HepG2 (cell line): ENCODE data around the gene TMEM108. TPM values are rescaled to one million over a fixed set of nuclear protein-coding genes. Genes with fewer than 3 reads are reported as not detected.

ENCODE experiments used
- ATAC-seq: fragments of 200-7000 bp; cut with Tn5 transposase; 3 replicates; pipeline ENCODE4 v1.9.1; 2020; ENCODE audit warnings: mild to moderate bottlenecking, moderate library complexity
- BruUV-seq: library from RNA; stranded (reverse); fragments of 400-500 nt; replicated peaks from 2 replicates; lab custom pipeline; 2021; lab: Mats Ljungman, UMichigan
- CTCF ChIA-PET: fragments of 300-600 bp; formaldehyde crosslinking; extraction: SDS; loops from one replicate; lab custom pipeline; 2021; ENCODE audit warnings: low total read pairs, inconsistent platforms, low intra/inter-chr PET ratio; lab: Yijun Ruan, JAX
- POLR2A ChIA-PET: fragments of 350-600 bp; sonication (Branson Sonifier 250); formaldehyde crosslinking; loops from one replicate; lab custom pipeline; 2020; ENCODE audit warnings: antibody characterized with exemption, inconsistent platforms; lab: Yijun Ruan, JAX
- DNase-seq: peaks from one replicate; pipeline ENCODE4 v3.0.0-alpha.2; 2015; ENCODE audit warnings: low spot score
- FAIRE-seq: peaks from 3 replicates; lab custom pipeline; 2011; peaks lifted over from hg19 to GRCh38; lab: Jason Lieb, UNC
- H2AFZ ChIP-seq: one replicate; pipeline ENCODE4 v1.6.1; 2011; ENCODE audit warnings: low read length, inconsistent platforms
- H3K27ac ChIP-seq: fragments of 300-600 bp; 3 replicates; pipeline ENCODE4 v1.8.0; 2011; ENCODE audit warnings: mixed run types, mild to moderate bottlenecking, mixed read lengths, low read length, inconsistent platforms; ENCODE audit not compliant: insufficient read depth; ENCODE audit errors: extremely low read length
- H3K27me3 ChIP-seq, 2 experiments: fragments of 200-600 bp in 1 of 2; 2 replicates in 1 of 2; 3 replicates in 1 of 2; pipeline versions ENCODE4 v1.6.0 to v1.8.0; 2011; ENCODE audit warnings: low read length in 2 of 2, mild to moderate bottlenecking in 2 of 2, moderate library complexity in 2 of 2, inconsistent platforms in 1 of 2; ENCODE audit not compliant: insufficient read depth in 2 of 2, control insufficient read depth in 1 of 2
- H3K36me3 ChIP-seq, 2 experiments: fragments of 200-600 bp in 1 of 2; replicated peaks in 1 of 2; 2 replicates in 1 of 2; 3 replicates in 1 of 2; pipeline versions ENCODE4 v1.5.1 to v1.8.0; 2011; ENCODE audit warnings: low read length in 2 of 2, inconsistent platforms in 1 of 2; ENCODE audit not compliant: insufficient read depth in 2 of 2, control insufficient read depth in 1 of 2
- H3K4me1 ChIP-seq: 2 replicates; pipeline ENCODE4 v1.5.1; 2012; ENCODE audit warnings: low read length, inconsistent platforms; ENCODE audit not compliant: insufficient read depth
- H3K4me2 ChIP-seq: 2 replicates; pipeline ENCODE4 v1.6.0; 2011; ENCODE audit warnings: low read depth, low read length, inconsistent platforms
- H3K4me3 ChIP-seq, 3 experiments: fragments of 200-600 bp in 1 of 3; sonication (generic), shearing (Covaris generic) in 1 of 3; replicated peaks in 1 of 3; 2 replicates each; pipeline ENCODE4 v1.5.1; 2011 to 2016; ENCODE audit warnings: low read length in 3 of 3, inconsistent platforms in 2 of 3, low read depth in 2 of 3, mild to moderate bottlenecking in 2 of 3, control low read depth in 1 of 3, mixed read lengths in 1 of 3; ENCODE audit not compliant: insufficient read depth in 1 of 3
- H3K79me2 ChIP-seq: one replicate; pipeline ENCODE4 v1.6.1; 2011; ENCODE audit warnings: low read length, inconsistent platforms; ENCODE audit not compliant: insufficient read depth
- H3K9ac ChIP-seq: 2 replicates; pipeline ENCODE4 v1.6.0; 2011; ENCODE audit warnings: mild to moderate bottlenecking, low read depth, low read length, inconsistent platforms; ENCODE audit not compliant: insufficient read depth
- H3K9me3 ChIP-seq: 2 replicates; pipeline ENCODE4 v1.5.1; 2012; ENCODE audit warnings: mild to moderate bottlenecking, low read length
- H4K20me1 ChIP-seq: 2 replicates; pipeline ENCODE4 v1.6.0; 2011; ENCODE audit warnings: inconsistent platforms, mild to moderate bottlenecking, low read length, moderate library complexity; ENCODE audit not compliant: insufficient read depth
- KAT2B ChIP-seq: fragments of 150-350 bp; IDR thresholded peaks from 2 replicates; pipeline ENCODE4 v1.6.1; 2014; ENCODE audit warnings: low read depth, low read length, borderline replicate concordance
- SMARCC2 ChIP-seq: fragments of 450-650 bp; IDR thresholded peaks from 2 replicates; pipeline ENCODE4 v1.6.1; 2017; ENCODE audit warnings: antibody characterized with exemption, mild to moderate bottlenecking
- TBP ChIP-seq: sonication (generic); formaldehyde crosslinking; IDR thresholded peaks from 2 replicates; pipeline ENCODE4 v1.5.0; 2020; ENCODE audit warnings: missing genetic modification reagents
- ZEB1 ChIP-seq: IDR thresholded peaks from 2 replicates; pipeline ENCODE4 v1.6.1; 2012; ENCODE audit warnings: mild to moderate bottlenecking, low read depth, inconsistent platforms; ENCODE audit not compliant: insufficient replicate concordance
- ZFP36L1 ChIP-seq: sonication (generic); formaldehyde crosslinking; IDR thresholded peaks from 2 replicates; pipeline ENCODE4 v1.8.0; 2022; ENCODE audit warnings: mild to moderate bottlenecking, missing genetic modification reagents, moderate library complexity
- ZNF354B ChIP-seq: sonication (generic); formaldehyde crosslinking; IDR thresholded peaks from 2 replicates; pipeline ENCODE4 v1.8.0; 2022; ENCODE audit warnings: mild to moderate bottlenecking, missing genetic modification reagents
- ZNF615 ChIP-seq: sonication (generic); formaldehyde crosslinking; IDR thresholded peaks from 2 replicates; pipeline ENCODE4 v1.5.0; 2020; ENCODE audit warnings: mild to moderate bottlenecking, missing genetic modification reagents, borderline replicate concordance
- ZNF616 ChIP-seq: sonication (generic); formaldehyde crosslinking; IDR thresholded peaks from 2 replicates; pipeline ENCODE4 v1.5.0; 2020; ENCODE audit warnings: low read depth, mild to moderate bottlenecking, missing genetic modification reagents
- WGBS: methylation state at CpG from one replicate; pipeline ENCODE4 v1.1.6; 2017; ENCODE audit warnings: low lambda C conversion rate; 5-methylcytosine and 5-hydroxymethylcytosine counted together
- in situ Hi-C: cut with HindIII; loops from 2 replicates; pipeline ENCODE4 v1.10.0; 2017; ENCODE audit warnings: low pct_unique_long_range_greater_than_20kb; ENCODE audit not compliant: extremely low pct_ligation_motif_present
- intact Hi-C: fragments of 100-400 bp; cut with micrococcal nuclease; formaldehyde crosslinking; loops from one replicate; pipeline ENCODE4 v1.10.0; 2022; ENCODE audit not compliant: unreplicated experiment
- polyA plus RNA-seq, 8 experiments: library from polyadenylated mRNA; depleted of rRNA in 3 of 8; stranded (reverse) in 7 of 8; unstranded in 1 of 8; fragments of >200 nt; fragmentation: Illumina TruSeq in 4 of 8; extraction: Trizol in 4 of 8; gene quantifications; 2 replicates each; pipeline versions ENCODE4 v1.2.1 to v1.2.3, GENCODE V29; 2011 to 2016; ENCODE audit warnings: low read depth in 4 of 8, missing spikeins in 1 of 8, mixed read lengths in 1 of 8; ENCODE audit not compliant: insufficient read depth in 1 of 8
- total RNA-seq, 5 experiments: library from RNA; depleted of rRNA; stranded (reverse); fragments of >200 nt; fragmentation: Illumina TruSeq; extraction: Trizol; gene quantifications; 2 replicates each; pipeline ENCODE4 v1.2.3, GENCODE V29; 2016; ENCODE audit warnings: low read depth in 1 of 5
- TF ChIP-seq, protein P1 (sequence below), 2 experiments: IDR thresholded peaks; 2 replicates each; pipeline ENCODE4 v1.6.1; 2011 to 2012; ENCODE audit warnings: low read length in 2 of 2, borderline replicate concordance in 1 of 2, low read depth in 1 of 2, mild to moderate bottlenecking in 1 of 2, moderate library complexity in 1 of 2
- TF ChIP-seq, protein P2 (sequence below): IDR thresholded peaks from 2 replicates; pipeline ENCODE4 v1.6.1; 2012; ENCODE audit warnings: inconsistent platforms
- TF ChIP-seq, protein P3 (sequence below): sonication (generic); formaldehyde crosslinking; IDR thresholded peaks from 2 replicates; pipeline ENCODE4 v1.4.0; 2020; ENCODE audit warnings: missing genetic modification reagents, borderline replicate concordance
- TF ChIP-seq, protein P4 (sequence below): sonication (generic); formaldehyde crosslinking; IDR thresholded peaks from 2 replicates; pipeline ENCODE4 v1.5.0; 2020; ENCODE audit warnings: missing genetic modification reagents
- TF ChIP-seq, protein P5 (sequence below): IDR thresholded peaks from 2 replicates; pipeline ENCODE4 v1.6.1; 2016; ENCODE audit warnings: low read depth, borderline replicate concordance

The TMEM108 gene
- total and polyA plus RNA-seq, 2 of the 13 experiments (the other 11 are each of a cell fraction or from before 2014, with no cell fraction given): not detected

DNA sequence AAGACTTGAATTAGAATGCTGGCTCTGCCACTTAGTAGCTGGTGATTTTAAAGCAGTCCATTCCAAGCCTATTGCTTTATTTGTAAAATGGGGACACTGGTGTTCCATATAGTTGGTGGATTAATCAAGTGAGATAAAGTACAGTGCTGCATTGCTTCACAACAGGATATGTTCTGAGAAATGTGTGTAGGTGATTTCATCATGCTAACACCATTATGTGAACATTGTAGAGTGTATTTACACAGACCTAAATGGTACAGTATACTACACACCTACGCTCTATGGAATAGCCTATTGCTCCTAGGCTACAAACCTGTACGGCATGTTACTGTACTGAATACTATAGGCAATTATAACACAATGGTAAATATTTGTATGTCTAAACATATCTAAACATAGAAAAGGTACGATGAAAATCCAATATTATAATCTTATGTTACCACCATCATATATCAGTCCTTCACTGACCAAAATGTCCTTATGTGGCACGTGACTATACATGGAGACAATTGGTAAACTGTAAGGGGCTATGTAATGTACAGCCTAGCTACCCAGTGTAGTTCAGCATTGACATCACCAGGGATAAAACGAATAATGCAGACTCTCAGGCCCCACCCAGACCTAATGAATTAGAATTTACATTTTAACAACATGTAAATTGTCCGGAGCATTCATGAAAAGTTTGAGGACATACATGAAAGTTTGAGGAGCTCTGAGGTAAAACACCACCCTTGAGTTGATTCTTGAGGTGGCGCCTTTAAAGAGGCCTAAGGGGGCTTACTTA lies 240.3 kb downstream of the TMEM108 start:
- Histone ChIP-seq H3K4me2 (no peak overlapping the region), H3K79me2 (no peaks in the 10 kb centered on the region), H3K27ac (no peak overlapping the region), H4K20me1 (no peaks in the 10 kb centered on the region), H3K36me3 (no peaks in the 10 kb centered on the region), H3K4me3 (no peak overlapping the region), H2AFZ (no peak overlapping the region), H3K9ac (no peak overlapping the region), H3K4me1 (no peaks in the 10 kb centered on the region), H3K27me3 (no peaks in the 10 kb centered on the region), H3K9me3 (no peaks in the 10 kb centered on the region)
- ATAC-seq (no peak), DNase-seq (no peak), FAIRE-seq (no peak)
- POLR2A ChIA-PET: no interaction called here
- in situ Hi-C loops: no loop called here
- BruUV-seq: no TSS peak
- intact Hi-C loops: no loop called here
- CTCF ChIA-PET: no interaction called here
- 27% methylated on average over 5 of the region's 7 CpGs for WGBS
- no peak for TF ChIP-seq ZEB1
- TF ChIP-seq, protein P1, sequence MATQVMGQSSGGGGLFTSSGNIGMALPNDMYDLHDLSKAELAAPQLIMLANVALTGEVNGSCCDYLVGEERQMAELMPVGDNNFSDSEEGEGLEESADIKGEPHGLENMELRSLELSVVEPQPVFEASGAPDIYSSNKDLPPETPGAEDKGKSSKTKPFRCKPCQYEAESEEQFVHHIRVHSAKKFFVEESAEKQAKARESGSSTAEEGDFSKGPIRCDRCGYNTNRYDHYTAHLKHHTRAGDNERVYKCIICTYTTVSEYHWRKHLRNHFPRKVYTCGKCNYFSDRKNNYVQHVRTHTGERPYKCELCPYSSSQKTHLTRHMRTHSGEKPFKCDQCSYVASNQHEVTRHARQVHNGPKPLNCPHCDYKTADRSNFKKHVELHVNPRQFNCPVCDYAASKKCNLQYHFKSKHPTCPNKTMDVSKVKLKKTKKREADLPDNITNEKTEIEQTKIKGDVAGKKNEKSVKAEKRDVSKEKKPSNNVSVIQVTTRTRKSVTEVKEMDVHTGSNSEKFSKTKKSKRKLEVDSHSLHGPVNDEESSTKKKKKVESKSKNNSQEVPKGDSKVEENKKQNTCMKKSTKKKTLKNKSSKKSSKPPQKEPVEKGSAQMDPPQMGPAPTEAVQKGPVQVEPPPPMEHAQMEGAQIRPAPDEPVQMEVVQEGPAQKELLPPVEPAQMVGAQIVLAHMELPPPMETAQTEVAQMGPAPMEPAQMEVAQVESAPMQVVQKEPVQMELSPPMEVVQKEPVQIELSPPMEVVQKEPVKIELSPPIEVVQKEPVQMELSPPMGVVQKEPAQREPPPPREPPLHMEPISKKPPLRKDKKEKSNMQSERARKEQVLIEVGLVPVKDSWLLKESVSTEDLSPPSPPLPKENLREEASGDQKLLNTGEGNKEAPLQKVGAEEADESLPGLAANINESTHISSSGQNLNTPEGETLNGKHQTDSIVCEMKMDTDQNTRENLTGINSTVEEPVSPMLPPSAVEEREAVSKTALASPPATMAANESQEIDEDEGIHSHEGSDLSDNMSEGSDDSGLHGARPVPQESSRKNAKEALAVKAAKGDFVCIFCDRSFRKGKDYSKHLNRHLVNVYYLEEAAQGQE (IDR thresholded peaks at IDR 0.05; ENCODE audit: borderline replicate concordance in 1 of 2, low read depth in 1 of 2, low read length in 2 of 2): no peak
- no peak for TF ChIP-seq SMARCC2
- TF ChIP-seq TBP (CRISPR knock-in tag): no peak
- no peak for TF ChIP-seq ZNF615
- TF ChIP-seq, protein P2, sequence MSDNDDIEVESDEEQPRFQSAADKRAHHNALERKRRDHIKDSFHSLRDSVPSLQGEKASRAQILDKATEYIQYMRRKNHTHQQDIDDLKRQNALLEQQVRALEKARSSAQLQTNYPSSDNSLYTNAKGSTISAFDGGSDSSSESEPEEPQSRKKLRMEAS: no peak
- TF ChIP-seq KAT2B: no peak
- TF ChIP-seq, protein P3, sequence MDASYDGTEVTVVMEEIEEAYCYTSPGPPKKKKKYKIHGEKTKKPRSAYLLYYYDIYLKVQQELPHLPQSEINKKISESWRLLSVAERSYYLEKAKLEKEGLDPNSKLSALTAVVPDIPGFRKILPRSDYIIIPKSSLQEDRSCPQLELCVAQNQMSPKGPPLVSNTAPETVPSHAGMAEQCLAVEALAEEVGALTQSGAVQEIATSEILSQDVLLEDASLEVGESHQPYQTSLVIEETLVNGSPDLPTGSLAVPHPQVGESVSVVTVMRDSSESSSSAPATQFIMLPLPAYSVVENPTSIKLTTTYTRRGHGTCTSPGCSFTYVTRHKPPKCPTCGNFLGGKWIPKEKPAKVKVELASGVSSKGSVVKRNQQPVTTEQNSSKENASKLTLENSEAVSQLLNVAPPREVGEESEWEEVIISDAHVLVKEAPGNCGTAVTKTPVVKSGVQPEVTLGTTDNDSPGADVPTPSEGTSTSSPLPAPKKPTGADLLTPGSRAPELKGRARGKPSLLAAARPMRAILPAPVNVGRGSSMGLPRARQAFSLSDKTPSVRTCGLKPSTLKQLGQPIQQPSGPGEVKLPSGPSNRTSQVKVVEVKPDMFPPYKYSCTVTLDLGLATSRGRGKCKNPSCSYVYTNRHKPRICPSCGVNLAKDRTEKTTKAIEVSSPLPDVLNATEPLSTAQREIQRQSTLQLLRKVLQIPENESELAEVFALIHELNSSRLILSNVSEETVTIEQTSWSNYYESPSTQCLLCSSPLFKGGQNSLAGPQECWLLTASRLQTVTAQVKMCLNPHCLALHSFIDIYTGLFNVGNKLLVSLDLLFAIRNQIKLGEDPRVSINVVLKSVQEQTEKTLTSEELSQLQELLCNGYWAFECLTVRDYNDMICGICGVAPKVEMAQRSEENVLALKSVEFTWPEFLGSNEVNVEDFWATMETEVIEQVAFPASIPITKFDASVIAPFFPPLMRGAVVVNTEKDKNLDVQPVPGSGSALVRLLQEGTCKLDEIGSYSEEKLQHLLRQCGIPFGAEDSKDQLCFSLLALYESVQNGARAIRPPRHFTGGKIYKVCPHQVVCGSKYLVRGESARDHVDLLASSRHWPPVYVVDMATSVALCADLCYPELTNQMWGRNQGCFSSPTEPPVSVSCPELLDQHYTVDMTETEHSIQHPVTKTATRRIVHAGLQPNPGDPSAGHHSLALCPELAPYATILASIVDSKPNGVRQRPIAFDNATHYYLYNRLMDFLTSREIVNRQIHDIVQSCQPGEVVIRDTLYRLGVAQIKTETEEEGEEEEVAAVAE (CRISPR knock-in tag): no peak
- no peak for TF ChIP-seq ZFP36L1 (CRISPR knock-in tag)
- TF ChIP-seq, protein P4, sequence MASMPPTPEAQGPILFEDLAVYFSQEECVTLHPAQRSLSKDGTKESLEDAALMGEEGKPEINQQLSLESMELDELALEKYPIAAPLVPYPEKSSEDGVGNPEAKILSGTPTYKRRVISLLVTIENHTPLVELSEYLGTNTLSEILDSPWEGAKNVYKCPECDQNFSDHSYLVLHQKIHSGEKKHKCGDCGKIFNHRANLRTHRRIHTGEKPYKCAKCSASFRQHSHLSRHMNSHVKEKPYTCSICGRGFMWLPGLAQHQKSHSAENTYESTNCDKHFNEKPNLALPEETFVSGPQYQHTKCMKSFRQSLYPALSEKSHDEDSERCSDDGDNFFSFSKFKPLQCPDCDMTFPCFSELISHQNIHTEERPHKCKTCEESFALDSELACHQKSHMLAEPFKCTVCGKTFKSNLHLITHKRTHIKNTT (CRISPR knock-in tag): no peak
- TF ChIP-seq, protein P5, sequence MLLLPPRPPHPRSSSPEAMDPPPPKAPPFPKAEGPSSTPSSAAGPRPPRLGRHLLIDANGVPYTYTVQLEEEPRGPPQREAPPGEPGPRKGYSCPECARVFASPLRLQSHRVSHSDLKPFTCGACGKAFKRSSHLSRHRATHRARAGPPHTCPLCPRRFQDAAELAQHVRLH (CRISPR knock-in tag): no peak
- no peak for TF ChIP-seq ZNF616 (CRISPR knock-in tag)
- TF ChIP-seq ZNF354B (CRISPR knock-in tag): no peak
